ENCODE data around the gene ASNSD1. TPM values are rescaled to one million over a fixed set of nuclear protein-coding genes. Genes with fewer than 3 reads are reported as not detected.
"Not testable (repeated sequence)": the region's sequence is repeated elsewhere in the genome, so short reads cannot be mapped to it uniquely, and the experiment has no call there.

ASNSD1 gene
- total RNA-seq, 1 experiment from 2014 or later = 177 TPM

DNA sequence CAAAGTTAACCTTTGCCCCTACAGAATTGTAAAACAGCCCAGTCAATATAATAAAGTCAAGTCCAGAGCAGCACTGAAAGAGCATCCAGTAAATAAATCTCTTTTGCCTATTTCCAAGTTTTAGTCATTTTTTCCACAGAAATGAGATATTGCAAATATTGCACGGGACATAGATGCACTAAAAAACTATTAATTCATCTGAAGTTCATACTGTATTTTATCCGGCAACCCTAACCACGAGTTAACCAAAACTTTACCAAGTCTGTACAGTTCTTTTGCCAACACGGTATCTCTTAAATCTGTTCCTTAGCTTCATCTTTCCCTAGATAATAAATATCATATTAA, 484 bp upstream of the ASNSD1 start:
- no peak overlapping the region for H3K27ac ChIP-seq
- H3K9me3 ChIP-seq (replicated peaks) = no peaks in the 10 kb centered on the region
- no peak for DNase-seq
- H3K36me3 ChIP-seq = peaks cover 13% of the 10 kb centered on the region; the same call in 1 of the 2 replicates
- peak overlapping the region; percentile 14 for H3K4me3 ChIP-seq
- H3K27me3 ChIP-seq = no peaks in the 10 kb centered on the region
- peaks cover 19% of the 10 kb centered on the region for H3K4me1 ChIP-seq

DNA sequence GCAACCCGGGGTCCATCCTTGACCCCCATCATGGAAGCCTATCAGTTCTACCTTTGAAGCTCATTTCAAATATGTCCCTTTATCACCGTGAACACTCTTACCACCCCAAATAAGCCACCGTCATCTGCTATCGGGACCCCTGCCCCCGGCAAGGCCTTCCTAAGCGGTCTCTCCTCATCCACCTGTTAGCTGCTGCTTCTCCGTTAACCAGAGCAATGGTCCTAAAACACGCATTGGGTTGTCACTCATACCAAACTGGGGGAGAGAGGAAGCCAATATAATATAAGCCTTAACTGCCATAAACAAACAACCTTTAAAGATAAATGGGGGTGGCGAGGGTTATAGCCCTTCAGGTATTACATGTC, 680 bp downstream of the ASNSD1 start:
- Histone ChIP-seq H3K4me1 (peaks cover 17% of the 10 kb centered on the region), H3K9me3 (replicated peaks) (no peaks in the 10 kb centered on the region), H3K36me3 (peaks cover 25% of the 10 kb centered on the region), H3K27ac (peak overlapping the region; percentile 40; the same call in 1 of the 2 replicates), H3K4me3 (peak overlapping the region; percentile 76), H3K27me3 (no peaks in the 10 kb centered on the region)
- DNase-seq = no peak

DNA sequence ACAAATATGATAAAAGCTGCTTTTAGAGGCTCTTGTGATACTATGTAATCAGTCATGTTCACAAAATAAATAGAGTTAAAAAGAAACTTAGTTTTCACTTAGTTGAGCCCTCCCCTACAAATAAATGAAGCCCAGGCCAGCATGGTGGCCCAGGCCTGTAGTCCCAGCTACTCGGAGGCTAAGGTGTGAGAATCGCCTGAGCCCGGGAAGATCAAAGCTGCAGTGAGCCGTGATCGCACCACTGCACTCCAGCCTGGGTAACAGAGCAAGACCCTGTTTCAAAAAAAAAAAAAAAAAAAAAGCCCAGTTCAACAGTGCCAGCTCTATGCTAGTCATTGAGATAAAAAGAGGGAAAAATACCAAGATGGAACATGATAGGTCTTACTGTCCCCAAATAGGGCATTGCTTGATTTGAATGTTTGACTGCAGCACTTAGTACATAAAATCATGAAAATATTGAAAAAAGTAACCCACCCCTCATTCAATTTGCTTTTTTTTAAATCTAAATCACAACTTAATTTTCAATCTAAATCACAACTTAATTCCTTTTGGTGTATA, 1.5 kb downstream of the ASNSD1 start:
- Histone ChIP-seq H3K27ac (no peak overlapping the region), H3K9me3 (replicated peaks) (no peaks in the 10 kb centered on the region), H3K36me3 (peaks cover 33% of the 10 kb centered on the region), H3K4me1 (peaks cover 17% of the 10 kb centered on the region), H3K27me3 (no peaks in the 10 kb centered on the region), H3K4me3 (peak overlapping the region; percentile 76; the same call in 1 of the 2 replicates)
- no peak for DNase-seq

DNA sequence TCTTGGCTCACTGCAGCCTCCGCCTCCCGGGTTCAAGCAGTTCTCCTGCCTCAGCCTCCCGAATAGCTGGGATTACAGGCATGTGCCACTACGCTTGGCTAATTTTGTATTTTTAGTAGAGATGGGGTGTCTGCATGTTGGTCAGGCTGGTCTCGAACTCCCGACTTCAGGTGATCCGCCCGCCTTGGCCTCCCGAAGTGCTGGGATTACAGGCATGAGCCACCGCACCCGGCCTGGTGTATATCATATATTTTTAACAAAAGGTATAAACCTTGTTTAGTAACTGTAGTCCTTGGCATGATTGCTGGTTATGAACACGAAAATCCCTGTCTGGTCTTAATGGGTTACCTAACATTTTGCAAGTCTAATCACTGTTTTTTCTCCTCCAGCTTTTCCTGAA, 2.1 kb downstream of the ASNSD1 start:
- not testable (repeated sequence) for H3K9me3 ChIP-seq (replicated peaks); H3K27me3 ChIP-seq; H3K27ac ChIP-seq; DNase-seq; H3K4me3 ChIP-seq
- peaks cover 17% of the 10 kb centered on the region for H3K4me1 ChIP-seq
- peaks cover 39% of the 10 kb centered on the region for H3K36me3 ChIP-seq

DNA sequence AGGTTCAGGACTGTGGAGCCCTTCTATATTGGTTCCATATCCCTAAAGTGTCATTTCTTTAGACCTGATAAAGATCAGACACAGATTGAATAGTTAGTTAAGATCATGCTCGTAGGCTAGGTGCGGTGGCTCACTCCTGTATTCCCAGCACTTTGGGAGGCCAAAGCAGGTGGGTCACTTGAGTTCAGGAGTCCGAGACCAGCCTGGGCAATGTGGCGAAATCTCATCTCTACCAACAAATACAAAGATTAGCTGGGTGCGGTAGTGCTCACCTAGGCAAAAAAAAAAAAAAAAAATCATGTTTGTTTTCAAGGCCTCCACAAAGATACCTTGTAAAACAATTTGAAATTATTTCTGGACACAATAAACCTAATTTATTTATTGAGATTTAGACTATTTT, 8.7 kb downstream of the ASNSD1 start:
- Histone ChIP-seq H3K9me3 (replicated peaks) (no peaks in the 10 kb centered on the region), H3K36me3 (peaks cover 80% of the 10 kb centered on the region), H3K27me3 (no peaks in the 10 kb centered on the region), H3K27ac (no peak overlapping the region), H3K4me1 (no peaks in the 10 kb centered on the region), H3K4me3 (no peak overlapping the region)
- no peak for DNase-seq

DNA sequence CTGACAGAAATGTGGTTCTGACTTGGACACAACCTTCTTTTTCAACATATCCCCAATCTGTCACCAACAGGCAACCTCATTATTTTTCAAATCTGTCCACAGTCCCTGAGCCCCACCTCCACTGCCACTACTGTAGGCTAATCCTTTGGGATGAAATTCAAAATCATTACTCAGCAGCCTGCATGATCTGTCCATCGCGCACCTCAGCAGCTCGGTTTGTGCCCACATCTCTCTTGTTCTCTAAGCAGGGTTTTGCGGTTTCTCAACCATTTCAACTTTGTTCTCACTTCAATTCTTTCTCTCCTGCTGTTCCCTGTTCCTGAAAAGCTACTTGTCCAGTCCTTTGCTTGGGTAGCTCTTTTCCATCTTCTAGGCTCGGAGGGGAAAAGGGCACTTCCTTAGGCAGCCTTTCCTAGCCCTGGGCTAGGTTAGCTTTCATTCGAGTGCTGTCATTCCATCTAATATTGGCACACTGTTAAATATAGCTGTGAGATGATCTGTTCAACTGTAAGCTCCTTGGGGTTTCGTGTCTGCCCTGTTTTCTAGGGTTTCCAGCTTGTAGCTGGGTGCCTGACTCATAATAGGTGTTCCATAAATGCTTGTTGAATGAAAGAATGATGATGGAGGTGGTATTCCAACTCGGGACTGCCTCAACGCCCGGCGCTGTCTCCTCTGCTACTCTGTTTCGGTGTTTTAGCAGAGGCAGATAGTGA, 12.6 kb downstream of the ASNSD1 start:
- peak overlapping the region; percentile 61 for H3K4me3 ChIP-seq
- no peak for DNase-seq
- H3K9me3 ChIP-seq (replicated peaks) = peaks cover 11% of the 10 kb centered on the region
- no peaks in the 10 kb centered on the region for H3K4me1 ChIP-seq
- H3K27ac ChIP-seq = no peak overlapping the region
- H3K27me3 ChIP-seq = no peaks in the 10 kb centered on the region
- peaks cover 53% of the 10 kb centered on the region for H3K36me3 ChIP-seq

DNA sequence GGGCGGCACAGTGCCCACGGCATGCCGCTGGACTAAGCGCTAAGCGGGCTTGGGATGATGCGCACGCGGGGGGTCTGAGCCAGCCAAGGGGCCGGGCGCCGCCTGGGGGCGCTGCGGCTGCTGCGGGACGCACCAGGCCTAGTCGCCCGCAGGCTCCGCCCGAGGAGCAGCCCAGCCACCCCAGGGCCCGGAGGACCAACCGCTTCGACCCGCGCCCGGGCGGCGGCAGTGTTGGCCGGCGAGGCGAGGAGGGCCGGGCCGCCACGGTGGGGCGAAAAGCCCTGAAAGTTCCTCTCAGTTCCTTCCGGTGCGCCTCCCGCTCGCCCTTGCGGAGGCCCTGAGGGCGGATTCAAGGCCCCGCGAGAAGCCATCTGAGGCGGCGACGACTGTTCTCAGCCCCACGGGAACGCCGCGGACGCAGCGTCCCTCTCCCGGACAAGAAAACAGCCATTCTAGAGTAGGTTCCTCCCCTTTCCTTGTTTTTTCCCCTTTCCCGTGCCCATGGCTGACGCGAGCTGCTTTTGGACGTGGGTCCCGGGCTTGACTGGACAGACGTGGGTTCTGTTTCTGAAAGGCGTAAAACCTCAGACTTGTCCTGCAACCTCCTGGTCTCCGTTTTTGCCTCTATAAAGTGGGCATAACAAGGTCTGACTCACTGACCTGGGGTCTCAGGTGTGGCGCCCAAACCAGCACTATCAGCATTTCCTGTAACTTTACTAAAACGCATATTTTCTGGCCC, 13.3 kb downstream of the ASNSD1 start, which contains the start of gene ANKAR:
ANKAR (plus strand) TSS at position 297 of the 739 bp plus-strand sequence. CDS start 1,821 bp downstream, outside the sequence.
- peaks cover 11% of the 10 kb centered on the region for H3K9me3 ChIP-seq (replicated peaks)
- H3K27me3 ChIP-seq = no peaks in the 10 kb centered on the region
- H3K4me3 ChIP-seq = peak within 1 kb of the TSS; percentile 61
- peak within 1 kb of the TSS; percentile 63 for H3K27ac ChIP-seq
- DNase-seq = peak; percentile 91
- H3K36me3 ChIP-seq = peaks cover 45% of the 10 kb centered on the region
- no peaks in the 10 kb centered on the region for H3K4me1 ChIP-seq

DNA sequence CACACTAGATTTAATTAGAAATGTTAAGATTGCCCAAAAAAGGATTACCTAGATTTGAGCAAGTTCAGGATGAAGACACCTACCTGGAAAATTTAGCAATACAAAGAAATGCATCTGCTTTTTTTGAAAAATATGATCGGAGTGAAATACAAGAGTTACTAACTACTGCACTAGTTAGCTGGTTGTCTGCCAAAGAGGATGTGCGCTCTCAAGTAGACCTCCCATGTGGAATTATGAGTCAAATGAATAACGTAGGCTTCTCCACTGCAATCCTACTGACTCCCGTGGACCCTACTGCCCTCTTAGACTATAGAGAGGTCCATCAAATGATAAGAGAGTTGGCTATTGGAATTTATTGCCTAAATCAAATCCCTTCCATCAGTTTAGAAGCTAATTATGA, 15.2 kb downstream of the ASNSD1 start:
- peak in 1 of 2 experiments; percentile 31 for DNase-seq
- Histone ChIP-seq H3K4me3 (no peak overlapping the region), H3K9me3 (replicated peaks) (peaks cover 11% of the 10 kb centered on the region), H3K27ac (no peak overlapping the region), H3K4me1 (no peaks in the 10 kb centered on the region), H3K36me3 (peaks cover 35% of the 10 kb centered on the region), H3K27me3 (no peaks in the 10 kb centered on the region)

DNA sequence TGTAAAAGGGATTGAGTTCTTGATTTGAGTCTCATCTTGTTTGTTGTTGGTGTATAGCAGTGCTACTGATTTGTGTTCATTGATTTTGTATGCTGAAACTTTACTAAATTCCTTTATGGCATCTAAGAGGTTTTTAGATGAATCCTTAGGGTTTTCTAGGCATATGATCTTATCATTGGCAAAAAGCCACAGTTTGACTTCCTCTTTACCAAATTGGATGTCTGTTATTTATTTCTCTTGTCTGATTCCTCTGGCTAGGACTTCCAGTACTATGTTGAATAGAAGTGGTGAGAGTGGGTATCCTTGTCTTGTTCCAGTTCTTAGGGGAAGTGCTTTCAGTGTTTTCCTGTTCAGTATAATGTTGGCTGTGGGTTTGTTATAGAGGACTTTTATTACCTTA, 18.0 kb downstream of the ASNSD1 start:
- Histone ChIP-seq H3K4me1 (no peaks in the 10 kb centered on the region), H3K27me3 (no peaks in the 10 kb centered on the region), H3K36me3 (peaks cover 13% of the 10 kb centered on the region; the same call in 1 of the 2 replicates), H3K4me3 (no peak overlapping the region), H3K27ac (no peak overlapping the region), H3K9me3 (replicated peaks) (peaks cover 11% of the 10 kb centered on the region)
- no peak for DNase-seq

DNA sequence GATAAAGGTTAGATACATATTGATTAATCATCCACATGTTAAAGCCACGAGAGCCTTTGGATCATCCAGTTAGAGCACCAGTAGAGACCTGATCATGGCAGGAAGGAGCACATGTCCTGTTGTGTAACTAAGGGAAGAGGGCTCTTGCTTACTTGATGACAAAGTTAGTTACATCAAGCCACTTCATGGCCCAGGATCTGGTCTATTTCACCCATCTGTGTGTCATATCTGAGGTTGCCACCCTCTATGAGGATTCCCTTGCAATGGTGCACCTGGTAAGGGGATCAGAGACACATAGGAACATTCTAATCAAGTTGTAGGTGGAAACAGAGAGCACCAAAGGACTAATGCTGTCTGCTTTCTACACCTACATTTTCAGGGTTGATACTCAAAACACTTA, 19.9 kb downstream of the ASNSD1 start:
- no peak for DNase-seq
- no peaks in the 10 kb centered on the region for H3K27me3 ChIP-seq
- H3K36me3 ChIP-seq = peaks cover 10% of the 10 kb centered on the region; the same call in 1 of the 2 replicates
- peaks cover 9% of the 10 kb centered on the region; the same call in 1 of the 2 replicates for H3K4me1 ChIP-seq
- H3K27ac ChIP-seq = no peak overlapping the region
- peaks cover 11% of the 10 kb centered on the region for H3K9me3 ChIP-seq (replicated peaks)
- no peak overlapping the region for H3K4me3 ChIP-seq

DNA sequence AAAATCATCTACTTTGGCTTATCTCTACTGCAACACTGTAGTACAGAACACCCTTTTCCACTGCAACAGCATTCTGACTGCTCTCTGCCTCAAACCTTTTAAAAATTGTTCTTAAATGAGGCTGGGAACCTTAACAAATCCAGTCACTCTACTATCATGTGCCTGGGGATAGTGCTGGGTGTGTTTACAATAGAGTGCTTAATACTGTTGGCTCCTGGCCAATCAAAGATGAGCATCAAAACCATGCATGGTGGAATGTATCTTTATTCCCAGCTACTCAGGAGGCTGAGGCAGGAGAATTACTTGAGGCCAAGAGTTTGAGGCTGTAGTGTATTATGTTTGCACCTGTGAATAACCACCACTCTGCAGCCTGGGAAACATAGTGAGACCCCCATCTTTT, 20.6 kb downstream of the ASNSD1 start:
- H3K9me3 ChIP-seq (replicated peaks) = peaks cover 11% of the 10 kb centered on the region
- H3K27me3 ChIP-seq = no peaks in the 10 kb centered on the region
- H3K4me1 ChIP-seq = peaks cover 14% of the 10 kb centered on the region; the same call in 1 of the 2 replicates
- no peak overlapping the region for H3K4me3 ChIP-seq
- H3K27ac ChIP-seq = no peak overlapping the region
- peak in 1 of 2 experiments; percentile 38 for DNase-seq
- H3K36me3 ChIP-seq = peaks cover 10% of the 10 kb centered on the region; the same call in 1 of the 2 replicates

DNA sequence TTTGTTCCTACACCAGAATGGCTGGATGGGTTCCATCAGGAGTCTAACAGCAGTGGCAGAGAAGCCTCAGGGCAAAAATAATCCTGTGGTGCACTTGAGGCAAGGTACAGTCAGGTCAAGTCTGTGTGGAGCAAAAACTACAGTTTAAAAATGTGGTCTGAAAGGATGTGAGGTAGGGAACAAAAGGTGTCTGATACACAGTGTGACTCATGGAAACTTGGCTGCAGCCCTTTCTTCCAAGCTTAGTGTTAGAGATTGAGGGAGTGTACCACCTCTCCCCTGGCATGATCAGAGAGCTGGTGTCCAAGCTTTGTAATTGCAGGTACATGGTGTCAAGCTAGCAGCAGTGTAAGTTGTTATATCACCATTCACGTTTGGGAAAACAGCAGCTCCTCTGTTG, 22.1 kb downstream of the ASNSD1 start:
- peaks cover 7% of the 10 kb centered on the region; the same call in 1 of the 2 replicates for H3K36me3 ChIP-seq
- no peaks in the 10 kb centered on the region for H3K27me3 ChIP-seq
- no peak for DNase-seq
- no peak overlapping the region for H3K27ac ChIP-seq
- peaks cover 5% of the 10 kb centered on the region for H3K9me3 ChIP-seq (replicated peaks)
- H3K4me3 ChIP-seq = no peak overlapping the region
- H3K4me1 ChIP-seq = peaks cover 14% of the 10 kb centered on the region; the same call in 1 of the 2 replicates

DNA sequence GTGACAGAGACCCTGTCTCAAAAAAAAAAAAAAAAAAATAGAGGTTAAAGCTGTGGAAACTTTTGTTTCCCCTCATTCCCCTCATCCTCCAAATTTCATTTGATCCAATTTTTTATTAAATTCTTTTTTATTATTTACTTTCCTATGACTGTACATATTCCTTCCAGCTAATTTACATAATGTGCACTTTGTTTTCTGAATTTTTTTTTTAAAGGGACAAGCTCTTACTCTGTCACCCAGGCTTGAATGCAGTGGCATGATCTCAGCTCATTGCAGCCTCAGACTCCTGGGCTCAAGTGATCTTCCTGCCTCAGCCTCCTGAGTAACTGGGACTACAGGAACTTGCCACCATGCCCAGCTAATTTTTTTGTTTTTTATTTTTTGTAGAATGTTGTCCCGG, 23.6 kb downstream of the ASNSD1 start:
- Histone ChIP-seq H3K9me3 (replicated peaks) (no peaks in the 10 kb centered on the region), H3K4me3 (no peak overlapping the region), H3K4me1 (peaks cover 14% of the 10 kb centered on the region; the same call in 1 of the 2 replicates), H3K27ac (no peak overlapping the region), H3K36me3 (peaks cover 11% of the 10 kb centered on the region; the same call in 1 of the 2 replicates), H3K27me3 (no peaks in the 10 kb centered on the region)
- DNase-seq = no peak

DNA sequence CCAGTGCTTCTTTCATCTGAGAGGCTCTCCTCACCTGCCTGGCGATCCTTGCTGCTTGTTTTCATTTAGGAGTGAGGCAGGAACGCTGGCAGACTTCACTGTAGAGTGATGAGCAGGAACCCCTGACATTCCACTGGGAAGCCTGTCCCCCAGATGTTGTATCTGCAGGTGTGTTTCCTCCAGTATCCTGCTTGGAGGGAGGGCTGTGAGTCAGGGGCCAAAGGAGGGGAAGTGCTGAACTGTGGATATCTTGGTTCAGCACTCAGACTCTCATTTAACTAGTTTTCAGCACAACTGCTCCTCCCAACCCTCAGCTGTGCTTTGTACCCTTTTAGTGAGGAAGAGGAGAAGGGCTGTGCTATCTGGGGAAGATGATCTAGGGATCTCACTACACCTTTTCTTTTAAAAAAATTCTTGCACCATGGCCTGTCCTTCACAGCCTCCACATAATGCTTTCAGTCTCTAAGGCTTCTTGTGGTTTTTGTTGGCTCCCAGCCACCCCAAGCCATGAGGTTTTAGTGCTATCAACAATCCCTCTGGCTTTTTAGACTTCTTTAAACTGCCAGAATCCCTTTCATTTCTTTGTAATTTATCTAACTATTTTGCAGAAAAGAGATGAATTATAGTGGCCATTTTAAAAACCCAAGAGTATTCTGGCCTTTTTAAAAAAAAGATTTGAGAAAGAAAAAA, 24.4 kb downstream of the ASNSD1 start:
- peaks cover 18% of the 10 kb centered on the region; the same call in 1 of the 2 replicates for H3K36me3 ChIP-seq
- H3K4me3 ChIP-seq = no peak overlapping the region
- no peak overlapping the region for H3K27ac ChIP-seq
- peaks cover 14% of the 10 kb centered on the region; the same call in 1 of the 2 replicates for H3K4me1 ChIP-seq
- no peaks in the 10 kb centered on the region for H3K27me3 ChIP-seq
- H3K9me3 ChIP-seq (replicated peaks) = no peaks in the 10 kb centered on the region
- DNase-seq = peak; percentile 73 to 89
